Keratinocyte (primary cell): ENCODE measurements around the gene CALHM4. TPM values are rescaled to one million over a fixed set of nuclear protein-coding genes. Genes with fewer than 3 reads are reported as not detected.

Source experiments
- DNase-seq: peaks from one replicate; pipeline ENCODE4 v3.0.0-alpha.2; 2011; ENCODE audit warnings: low read depth, missing footprints, low spot score
- FAIRE-seq: peaks from 2 replicates; lab custom pipeline; 2011; peaks lifted over from hg19 to GRCh38; lab: Jason Lieb, UNC
- H2AFZ ChIP-seq: 2 replicates; pipeline ENCODE4 v1.6.0; 2012; ENCODE audit warnings: low read length, control low read depth, inconsistent platforms; ENCODE audit not compliant: control insufficient read depth
- H3K27ac ChIP-seq: 2 replicates; pipeline ENCODE4 v1.5.1; 2011; ENCODE audit warnings: low read length; ENCODE audit not compliant: control insufficient read depth, insufficient read depth
- H3K27me3 ChIP-seq: 3 replicates; pipeline ENCODE4 v1.6.0; 2011; ENCODE audit warnings: low read length; ENCODE audit not compliant: control insufficient read depth, insufficient read depth; ENCODE audit errors: extremely low read depth
- H3K36me3 ChIP-seq, 2 experiments: 2 replicates in 1 of 2; 3 replicates in 1 of 2; pipeline ENCODE4 v1.5.1; 2011; ENCODE audit warnings: low read length in 2 of 2, mild to moderate bottlenecking in 1 of 2; ENCODE audit not compliant: control insufficient read depth in 2 of 2, insufficient read depth in 2 of 2; ENCODE audit errors: extremely low read depth in 1 of 2
- H3K4me1 ChIP-seq: 3 replicates; pipeline ENCODE4 v1.5.1; 2011; ENCODE audit warnings: low read length; ENCODE audit not compliant: control insufficient read depth, insufficient read depth; ENCODE audit errors: extremely low read depth
- H3K4me2 ChIP-seq: 3 replicates; pipeline ENCODE4 v1.6.0; 2011; ENCODE audit warnings: low read depth, low read length; ENCODE audit not compliant: control insufficient read depth, insufficient read depth; ENCODE audit errors: extremely low read depth
- H3K4me3 ChIP-seq, 3 experiments: fragments of 200-600 bp in 1 of 3; sonication (generic) in 1 of 3; 2 replicates in 2 of 3; 3 replicates in 1 of 3; pipeline ENCODE4 v1.5.1; 2011 to 2016; ENCODE audit warnings: low read length in 3 of 3, mild to moderate bottlenecking in 3 of 3, control low read depth in 2 of 3, inconsistent platforms in 1 of 3, low read depth in 1 of 3, mixed read lengths in 1 of 3, mixed run types in 1 of 3, moderate library complexity in 1 of 3; ENCODE audit not compliant: control insufficient read depth in 2 of 3, insufficient read depth in 2 of 3; ENCODE audit errors: extremely low read depth in 1 of 3
- H3K79me2 ChIP-seq: 2 replicates; pipeline ENCODE4 v1.6.0; 2012; ENCODE audit warnings: low read length; ENCODE audit not compliant: control insufficient read depth, insufficient read depth
- H3K9ac ChIP-seq: 3 replicates; pipeline ENCODE4 v1.6.0; 2011; ENCODE audit warnings: low read length; ENCODE audit not compliant: control insufficient read depth, insufficient read depth; ENCODE audit errors: extremely low read depth
- H3K9me1 ChIP-seq: 3 replicates; pipeline ENCODE4 v1.6.0; 2011; ENCODE audit warnings: low read length; ENCODE audit not compliant: control insufficient read depth, insufficient read depth; ENCODE audit errors: extremely low read depth
- H3K9me3 ChIP-seq: 2 replicates; pipeline ENCODE4 v1.5.1; 2012; ENCODE audit warnings: low read depth, low read length; ENCODE audit not compliant: control insufficient read depth
- H4K20me1 ChIP-seq: 3 replicates; pipeline ENCODE4 v1.6.0; 2011; ENCODE audit warnings: low read length; ENCODE audit not compliant: control insufficient read depth, insufficient read depth; ENCODE audit errors: extremely low read depth
- EZH2 ChIP-seq: IDR thresholded peaks from one replicate; pipeline ENCODE4 v1.6.1; 2012; ENCODE audit warnings: inconsistent platforms, mild to moderate bottlenecking, low read length, moderate library complexity
- dilution Hi-C: fragments of 300-500 bp; cut with MboI; formaldehyde crosslinking; loops from one replicate; pipeline ENCODE4 v1.7.0; 2020; ENCODE audit warnings: low sequenced_read_pairs; ENCODE audit not compliant: extremely low pct_ligation_motif_present
- polyA plus RNA-seq, 5 experiments: library from polyadenylated mRNA; depleted of rRNA in 3 of 5; stranded (reverse) in 3 of 5; stranded (forward) in 1 of 5; unstranded in 1 of 5; fragments of >200 nt; gene quantifications; 1 replicate in 1 of 5; 2 replicates in 3 of 5; 3 replicates in 1 of 5; pipeline versions ENCODE4 v1.2.1 to v1.2.3, GENCODE V29; 2011 to 2012; ENCODE audit warnings: missing spikeins in 2 of 5, low read depth in 1 of 5, low replicate concordance in 1 of 5
- TF ChIP-seq, protein P1 (sequence below), 3 experiments: IDR thresholded peaks in 1 of 3; conservative IDR thresholded peaks in 1 of 3; optimal IDR thresholded peaks in 1 of 3; 2 replicates in 2 of 3; 3 replicates in 1 of 3; pipeline versions ENCODE3 to v1.5.1; 2011; ENCODE audit warnings: low read length in 3 of 3, mild to moderate bottlenecking in 3 of 3, moderate library complexity in 2 of 3, control low read depth in 1 of 3, inconsistent platforms in 1 of 3; ENCODE audit not compliant: insufficient read depth in 2 of 3; ENCODE audit errors: extremely low read depth in 1 of 3

CALHM4 gene
- polyA plus RNA-seq, 1 donor (not counting 4 experiments of a cell fraction or from before 2014, with no cell fraction given): 0.33 TPM

DNA sequence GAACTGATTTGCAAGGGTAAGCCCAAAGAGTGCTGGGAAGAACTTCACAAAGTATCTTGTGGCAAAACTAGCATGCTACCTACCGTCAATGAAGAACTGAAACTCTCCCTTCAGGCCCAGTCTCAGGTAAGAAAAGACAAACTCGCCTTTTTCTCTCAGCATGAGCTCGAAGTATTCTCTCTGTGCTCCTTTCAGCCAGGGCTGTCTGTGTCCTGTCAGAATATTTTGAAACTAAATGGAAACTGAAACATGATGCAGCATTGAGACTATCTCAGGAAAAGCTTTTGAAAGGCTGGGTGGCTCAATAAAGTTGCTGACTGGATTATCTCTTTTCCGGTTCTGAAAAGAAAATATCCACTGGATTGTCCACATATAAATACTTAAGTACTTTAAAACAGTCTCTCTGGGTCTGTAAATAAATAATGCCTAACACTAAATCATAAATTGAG is 41.4 kb upstream of the CALHM4 start:
- H3K9me1 ChIP-seq: no peaks in the 10 kb centered on the region
- dilution Hi-C loops: no loop called here
- no peaks in the 10 kb centered on the region for H3K79me2 ChIP-seq
- no peaks in the 10 kb centered on the region for H3K9me3 ChIP-seq
- no peaks in the 10 kb centered on the region for H4K20me1 ChIP-seq
- peak overlapping the region in 1 of 3 experiments; percentile 33 for H3K4me3 ChIP-seq
- no peak overlapping the region for H3K9ac ChIP-seq
- no peak for FAIRE-seq
- H3K27me3 ChIP-seq: no peaks in the 10 kb centered on the region
- TF ChIP-seq, protein P1, sequence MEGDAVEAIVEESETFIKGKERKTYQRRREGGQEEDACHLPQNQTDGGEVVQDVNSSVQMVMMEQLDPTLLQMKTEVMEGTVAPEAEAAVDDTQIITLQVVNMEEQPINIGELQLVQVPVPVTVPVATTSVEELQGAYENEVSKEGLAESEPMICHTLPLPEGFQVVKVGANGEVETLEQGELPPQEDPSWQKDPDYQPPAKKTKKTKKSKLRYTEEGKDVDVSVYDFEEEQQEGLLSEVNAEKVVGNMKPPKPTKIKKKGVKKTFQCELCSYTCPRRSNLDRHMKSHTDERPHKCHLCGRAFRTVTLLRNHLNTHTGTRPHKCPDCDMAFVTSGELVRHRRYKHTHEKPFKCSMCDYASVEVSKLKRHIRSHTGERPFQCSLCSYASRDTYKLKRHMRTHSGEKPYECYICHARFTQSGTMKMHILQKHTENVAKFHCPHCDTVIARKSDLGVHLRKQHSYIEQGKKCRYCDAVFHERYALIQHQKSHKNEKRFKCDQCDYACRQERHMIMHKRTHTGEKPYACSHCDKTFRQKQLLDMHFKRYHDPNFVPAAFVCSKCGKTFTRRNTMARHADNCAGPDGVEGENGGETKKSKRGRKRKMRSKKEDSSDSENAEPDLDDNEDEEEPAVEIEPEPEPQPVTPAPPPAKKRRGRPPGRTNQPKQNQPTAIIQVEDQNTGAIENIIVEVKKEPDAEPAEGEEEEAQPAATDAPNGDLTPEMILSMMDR (optimal IDR thresholded peaks at IDR 0.05 in 1 of 3, IDR thresholded peaks at IDR 0.05 in 1 of 3, conservative IDR thresholded peaks at IDR 0.05 in 1 of 3; ENCODE audit: extremely low read depth in 1 of 3, insufficient read depth in 2 of 3, low read length in 3 of 3): no peak
- no peak for TF ChIP-seq EZH2
- H2AFZ ChIP-seq: peak overlapping the region; percentile 1
- peak overlapping the region; percentile 9 for H3K27ac ChIP-seq
- H3K4me1 ChIP-seq: peaks cover 19% of the 10 kb centered on the region
- DNase-seq: no peak
- H3K36me3 ChIP-seq: peaks cover 0 to 2% of the 10 kb centered on the region in 2 experiments
- no peak overlapping the region for H3K4me2 ChIP-seq

DNA sequence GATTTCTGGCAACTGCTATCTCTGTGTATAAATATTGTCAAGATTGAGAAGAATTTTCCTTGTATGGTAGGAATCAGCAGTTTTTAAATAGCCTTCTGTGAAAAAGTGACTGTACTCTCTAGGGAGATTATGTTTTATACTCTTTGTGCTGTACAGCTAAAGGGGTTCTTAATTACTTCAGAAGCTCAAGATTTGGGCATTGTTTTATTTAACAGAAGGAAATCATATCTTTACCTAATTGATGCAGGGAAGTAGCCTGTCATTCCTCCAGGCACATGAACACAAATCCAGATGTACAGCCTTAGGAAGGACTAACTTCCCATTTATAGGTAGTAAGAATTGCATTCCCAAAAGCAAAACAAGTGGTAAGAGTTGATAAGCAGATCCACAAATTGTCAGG is 40.8 kb upstream of the CALHM4 start:
- H3K9me3 ChIP-seq: no peaks in the 10 kb centered on the region
- no peak overlapping the region for H3K4me2 ChIP-seq
- dilution Hi-C loops: no loop called here
- TF ChIP-seq EZH2: no peak
- TF ChIP-seq, protein P1 (optimal IDR thresholded peaks at IDR 0.05 in 1 of 3, IDR thresholded peaks at IDR 0.05 in 1 of 3, conservative IDR thresholded peaks at IDR 0.05 in 1 of 3; ENCODE audit: extremely low read depth in 1 of 3, insufficient read depth in 2 of 3, low read length in 3 of 3): no peak
- H3K4me3 ChIP-seq: peak overlapping the region in 1 of 3 experiments; percentile 33
- peaks cover 0 to 2% of the 10 kb centered on the region in 2 experiments for H3K36me3 ChIP-seq
- H3K27ac ChIP-seq: peak overlapping the region; percentile 44
- no peaks in the 10 kb centered on the region for H3K79me2 ChIP-seq
- H2AFZ ChIP-seq: no peak overlapping the region
- H3K4me1 ChIP-seq: peaks cover 19% of the 10 kb centered on the region
- H3K9ac ChIP-seq: no peak overlapping the region
- H3K27me3 ChIP-seq: no peaks in the 10 kb centered on the region
- H3K9me1 ChIP-seq: no peaks in the 10 kb centered on the region
- DNase-seq (no peak), FAIRE-seq (no peak)
- no peaks in the 10 kb centered on the region for H4K20me1 ChIP-seq
